GM18909 (cell line): ENCODE measurements around the gene TRIM52.

Source experiments
- ATAC-seq: cut with Tn5 transposase; IDR thresholded peaks from one replicate; pipeline ENCODE4 v1.9.1; 2021; ENCODE audit warnings: mild to moderate bottlenecking; ENCODE audit not compliant: unreplicated experiment, poor library complexity

Gene TRIM52

DNA sequence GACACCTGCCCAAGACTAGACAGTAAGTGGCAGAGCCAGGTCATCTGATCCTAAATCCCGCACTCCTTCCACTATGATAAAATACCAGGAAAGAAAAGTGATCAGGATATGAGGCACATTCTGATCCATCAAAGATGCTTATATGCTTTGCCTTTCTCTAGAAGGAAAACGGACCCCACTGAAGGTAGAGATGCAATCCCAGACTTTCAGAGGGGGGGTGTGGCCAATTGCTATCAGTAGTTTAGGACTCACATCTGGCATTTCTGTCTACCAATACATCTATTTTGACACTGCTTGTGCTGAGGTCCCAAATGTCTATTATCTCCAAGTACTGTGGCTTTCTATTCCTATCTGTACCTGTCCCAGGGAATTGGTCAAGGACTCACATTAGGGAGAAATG, 1.7 kb downstream of the TRIM52 start:
- ATAC-seq, result no peak

DNA sequence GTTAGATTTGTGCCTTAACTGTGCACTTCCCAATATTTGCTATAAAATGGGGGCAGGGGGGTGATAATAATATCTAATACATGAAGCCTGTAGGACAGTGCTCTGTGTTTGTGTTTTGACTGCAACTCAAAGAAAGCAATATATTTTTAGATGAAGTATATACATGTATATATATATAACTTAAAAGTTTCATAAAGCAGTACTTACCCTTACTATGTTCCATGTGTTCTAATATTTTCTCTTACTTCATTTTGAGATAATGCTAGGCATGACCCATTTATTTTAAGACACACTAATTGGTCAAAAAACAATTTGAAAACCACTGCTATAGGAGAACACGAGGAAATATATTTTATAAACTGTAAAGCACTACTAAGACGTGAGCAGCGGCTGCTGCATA, 2.4 kb downstream of the TRIM52 start:
- no peak for ATAC-seq

DNA sequence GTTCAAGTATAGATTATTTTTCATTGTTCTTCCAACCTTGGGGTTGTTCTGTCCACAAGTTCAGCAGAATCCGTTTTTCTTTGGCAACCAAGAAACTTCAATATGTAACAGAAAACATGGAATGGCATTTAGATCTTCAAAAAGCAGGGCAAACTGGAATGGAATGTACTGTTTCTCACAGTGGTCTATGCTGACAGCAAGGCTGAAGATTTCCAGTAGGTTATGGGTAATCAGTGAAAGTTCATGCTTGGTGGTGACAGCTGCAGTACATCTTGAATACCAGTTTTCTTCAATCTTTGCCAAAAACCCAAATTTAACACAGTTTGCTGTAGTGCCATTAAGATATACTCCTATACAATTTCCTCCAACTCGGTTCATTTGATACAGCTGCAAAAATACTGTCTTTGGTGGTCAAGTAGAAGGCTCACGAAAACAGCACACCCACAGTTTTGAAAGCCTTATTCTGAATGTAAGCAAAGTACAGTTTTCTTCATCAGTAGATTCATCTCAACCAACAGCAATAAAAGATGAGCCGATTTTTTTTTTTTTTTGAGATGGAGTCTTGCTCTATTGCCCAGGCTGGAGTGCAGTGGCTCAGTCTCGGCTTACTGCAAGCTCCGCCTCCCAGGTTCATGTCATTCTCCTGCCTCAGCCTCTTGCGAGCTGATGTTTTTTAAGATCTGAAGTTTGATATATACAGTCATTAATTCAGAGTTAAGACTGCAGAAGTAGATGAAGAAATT, 4.9 kb downstream of the TRIM52 start:
- ATAC-seq, result no peak

- ATAC-seq, result no peak
Observed at GRCh38 chr5:181255276-181255675, 5.7 kb downstream of the TRIM52 start.

DNA sequence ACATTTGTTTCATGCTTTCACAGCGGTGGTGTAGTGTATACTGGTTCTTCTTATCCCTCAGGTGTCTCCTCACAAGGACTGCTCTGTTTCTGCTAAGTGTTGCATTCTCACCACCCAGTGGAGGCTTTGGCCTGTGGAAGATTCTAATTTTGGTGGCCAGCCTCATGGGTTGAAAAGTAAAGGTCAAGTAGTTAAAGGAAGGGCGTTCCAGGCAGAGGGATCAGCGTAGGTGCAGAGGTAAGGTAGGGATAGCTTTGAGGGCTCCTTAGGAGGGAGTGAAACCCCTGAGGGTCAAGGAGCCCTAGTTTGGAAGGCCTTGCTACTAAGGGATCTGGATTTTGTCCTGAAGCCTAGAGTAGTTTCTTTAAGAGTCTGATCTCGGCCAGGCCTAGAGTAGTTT, 12.7 kb downstream of the TRIM52 start:
- no peak for ATAC-seq

GRCh38 chr5:181246276-181247049, 14.5 kb downstream of the TRIM52 start:
- ATAC-seq, result peak; percentile 50

DNA sequence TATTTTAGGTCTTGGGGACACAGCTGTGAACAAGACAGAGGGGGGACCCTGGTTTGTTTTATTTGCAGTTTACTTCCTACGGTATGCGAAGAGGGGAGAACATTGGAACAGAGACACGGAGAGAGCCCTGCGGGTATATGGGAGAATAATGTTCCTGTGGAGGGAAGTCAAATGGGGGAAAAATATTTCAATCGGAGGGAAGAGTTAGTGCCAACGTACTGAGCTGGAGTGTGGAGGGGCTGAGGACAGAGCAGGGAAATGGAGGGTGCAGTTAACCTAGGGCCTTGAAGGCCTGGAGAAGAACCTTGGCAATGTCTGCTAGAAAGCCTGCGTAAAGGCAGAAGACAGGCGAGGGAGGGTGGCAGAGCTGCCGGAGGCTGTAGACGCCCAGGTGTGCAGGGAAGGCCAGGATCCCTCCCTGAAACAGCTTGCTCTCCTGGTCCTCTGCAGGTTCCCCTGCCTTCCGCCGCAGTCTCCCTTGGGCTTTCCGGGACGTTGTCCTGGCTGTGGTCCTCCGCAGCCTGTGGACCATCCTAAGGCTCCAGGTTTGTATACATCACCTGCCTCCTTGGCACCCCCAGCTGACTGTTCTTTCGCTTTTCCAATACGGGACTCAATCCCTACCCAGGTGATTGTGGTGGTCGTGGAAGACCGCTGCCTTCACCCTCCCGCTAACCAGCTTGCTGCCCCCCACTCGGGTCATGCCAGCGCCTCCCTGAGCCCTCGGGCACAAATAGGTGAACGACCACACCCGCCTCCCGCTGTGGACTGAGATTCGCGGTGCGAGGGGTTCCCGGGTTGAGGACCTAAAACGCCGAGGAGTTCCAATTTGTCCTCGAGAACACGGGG, 15.3 kb downstream of the TRIM52 start:
- ATAC-seq, result peak; percentile 1

- peak; percentile 65 for ATAC-seq
Observed at GRCh38 chr5:181243564-181244343, 17.2 kb downstream of the TRIM52 start, which contains the start of gene RACK1. TSS of gene RACK1 (minus strand) at chr5:181243906. CDS start at chr5:181243800, 106 bp downstream.

GRCh38 chr5:181243018-181243563, 17.9 kb downstream of the TRIM52 start:
- ATAC-seq, result no peak

GRCh38 chr5:181242031-181242451, 18.9 kb downstream of the TRIM52 start:
- no peak for ATAC-seq

- ATAC-seq, result no peak
Observed at GRCh38 chr5:181241393-181241975, 19.5 kb downstream of the TRIM52 start.

DNA sequence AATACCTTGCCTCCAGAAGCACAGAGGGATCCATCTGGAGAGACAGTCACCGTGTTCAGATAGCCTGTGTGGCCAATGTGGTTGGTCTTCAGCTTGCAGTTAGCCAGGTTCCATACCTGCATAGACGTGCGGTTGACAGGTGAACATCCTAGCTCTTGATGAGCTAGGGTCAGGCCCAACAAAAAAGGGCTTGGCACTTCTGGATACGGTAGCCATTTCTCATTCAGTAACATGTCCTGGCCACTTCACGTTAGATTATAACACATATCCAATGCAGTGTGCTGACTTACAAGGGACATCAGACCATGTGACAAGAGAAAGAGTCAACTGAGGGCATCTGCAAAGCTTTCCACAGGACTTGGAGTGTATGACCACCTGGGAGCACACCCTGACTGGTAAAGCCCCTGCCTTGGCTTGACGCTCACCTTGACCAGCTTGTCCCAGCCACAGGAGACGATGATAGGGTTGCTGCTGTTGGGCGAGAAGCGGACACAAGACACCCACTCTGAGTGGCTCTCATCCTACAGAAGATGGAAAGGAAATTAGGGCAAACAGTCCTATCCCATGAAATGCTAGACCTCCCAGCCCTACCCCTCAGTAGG, 21.8 kb downstream of the TRIM52 start:
- no peak for ATAC-seq

GRCh38 chr5:181237729-181238385, 23.1 kb downstream of the TRIM52 start:
- ATAC-seq, result no peak

DNA sequence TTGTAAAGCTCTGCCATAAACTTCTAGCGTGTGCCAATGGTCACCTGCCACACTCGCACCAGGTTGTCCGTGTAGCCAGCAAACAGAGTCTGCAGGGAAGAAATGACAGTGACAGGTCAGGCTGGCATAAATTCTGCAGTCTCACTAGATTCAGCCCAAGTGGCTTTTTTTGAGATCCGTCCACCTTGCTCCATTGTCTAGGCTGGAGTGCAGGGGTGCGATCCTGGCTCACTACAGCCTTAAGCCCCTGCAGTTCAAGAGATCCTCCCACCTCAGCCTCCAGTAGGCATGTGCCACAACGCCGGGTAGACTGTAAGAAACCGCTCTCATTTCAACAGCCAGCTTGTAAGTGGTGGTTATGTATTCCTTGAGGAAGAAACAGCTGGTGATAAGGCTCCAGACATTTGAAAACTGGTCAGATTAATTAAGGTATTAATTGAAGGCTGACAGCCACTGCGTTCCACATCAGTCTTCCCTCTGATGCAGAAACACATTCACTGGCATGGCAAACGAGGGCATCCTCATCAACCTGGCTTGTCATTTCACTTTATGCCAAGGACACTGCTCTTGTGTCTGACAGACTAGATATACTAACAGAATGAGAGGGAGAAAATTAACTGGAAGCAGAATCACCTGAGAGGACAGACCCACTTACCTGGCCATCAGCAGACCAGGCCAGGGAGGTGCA, 23.8 kb downstream of the TRIM52 start:
- ATAC-seq, result no peak

GRCh38 chr5:181236471-181236870, 24.5 kb downstream of the TRIM52 start:
- ATAC-seq, result no peak

- no peak for ATAC-seq
Observed at GRCh38 chr5:181235689-181236366, 25.1 kb downstream of the TRIM52 start.

DNA sequence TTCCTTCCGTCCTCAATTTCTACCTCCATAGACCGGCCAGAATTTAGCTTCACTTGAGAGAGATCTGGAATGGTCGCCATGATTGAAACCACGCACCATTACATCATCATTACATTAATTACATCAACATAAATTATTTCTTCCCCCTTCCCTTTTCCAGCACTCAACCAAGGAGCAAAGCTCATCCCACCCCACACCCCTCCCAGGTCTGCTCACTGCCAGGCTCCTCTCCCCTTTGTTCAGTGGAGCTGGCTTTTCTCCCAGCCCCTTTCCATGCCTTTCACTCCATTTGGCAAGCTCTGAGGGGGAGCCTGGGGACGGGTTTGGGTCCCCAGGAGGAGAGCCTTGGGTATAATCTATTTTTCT, 25.6 kb downstream of the TRIM52 start:
- ATAC-seq, result no peak
